ENCODE results near the gene OR4F15.

The OR4F15 gene

GRCh38 chr15:101804941-101805340 lies 7.1 kb upstream of the OR4F15 start:
- no peak for DNase-seq

- no peak for DNase-seq
Observed at GRCh38 chr15:101805605-101806345, 6.2 kb upstream of the OR4F15 start.

DNA sequence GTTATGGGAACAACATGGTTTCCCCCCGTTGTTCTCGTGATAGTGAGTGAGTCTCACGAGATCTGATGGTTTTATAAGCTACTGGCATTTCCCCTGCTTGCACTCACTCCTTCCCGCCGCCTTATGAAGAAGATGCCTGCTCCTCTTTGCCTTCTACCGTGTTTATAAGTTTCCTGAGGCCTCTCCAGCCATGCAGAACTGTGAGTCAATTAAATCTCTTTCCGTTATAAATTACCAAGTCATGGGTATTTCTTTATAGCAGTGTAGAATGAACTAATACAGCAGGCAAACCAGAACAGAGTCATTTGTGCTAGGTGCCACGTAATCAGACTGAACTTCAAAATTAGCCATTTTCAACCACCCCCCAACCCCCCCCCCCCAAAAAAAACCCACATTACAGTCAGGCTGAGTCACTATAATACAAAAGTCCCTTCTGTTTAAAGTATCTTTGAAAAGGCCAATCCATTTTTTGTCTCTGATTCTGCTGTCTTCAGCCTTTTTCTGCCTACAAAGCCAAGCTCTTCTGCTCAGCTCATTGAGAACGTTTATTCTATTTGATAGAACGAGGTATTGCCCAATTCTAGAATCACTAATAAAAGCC lies 4.6 kb upstream of the OR4F15 start:
- DNase-seq: no peak

- DNase-seq: no peak
Observed at GRCh38 chr15:101808201-101808600, 3.8 kb upstream of the OR4F15 start.

- no peak for DNase-seq
Observed at GRCh38 chr15:101810456-101810855, 1.5 kb upstream of the OR4F15 start.

DNA sequence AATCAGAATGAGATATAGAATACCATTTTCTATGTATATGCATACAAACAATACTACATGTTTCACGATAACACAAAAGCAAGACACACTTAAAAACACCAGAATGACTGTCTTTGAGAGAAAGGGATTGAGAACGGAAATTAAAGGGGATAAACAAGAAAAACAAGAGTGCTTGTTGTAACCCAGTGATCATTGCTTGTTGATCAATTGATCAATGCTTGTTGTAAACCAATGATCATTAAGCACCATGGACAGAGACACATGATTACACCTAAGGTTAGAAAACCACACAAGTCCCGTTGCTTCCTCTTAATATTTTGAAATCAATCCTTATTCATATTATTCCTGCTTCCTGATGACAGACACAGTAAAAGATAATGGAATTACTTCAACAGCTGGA lies 1.1 kb upstream of the OR4F15 start:
- no peak for DNase-seq

DNA sequence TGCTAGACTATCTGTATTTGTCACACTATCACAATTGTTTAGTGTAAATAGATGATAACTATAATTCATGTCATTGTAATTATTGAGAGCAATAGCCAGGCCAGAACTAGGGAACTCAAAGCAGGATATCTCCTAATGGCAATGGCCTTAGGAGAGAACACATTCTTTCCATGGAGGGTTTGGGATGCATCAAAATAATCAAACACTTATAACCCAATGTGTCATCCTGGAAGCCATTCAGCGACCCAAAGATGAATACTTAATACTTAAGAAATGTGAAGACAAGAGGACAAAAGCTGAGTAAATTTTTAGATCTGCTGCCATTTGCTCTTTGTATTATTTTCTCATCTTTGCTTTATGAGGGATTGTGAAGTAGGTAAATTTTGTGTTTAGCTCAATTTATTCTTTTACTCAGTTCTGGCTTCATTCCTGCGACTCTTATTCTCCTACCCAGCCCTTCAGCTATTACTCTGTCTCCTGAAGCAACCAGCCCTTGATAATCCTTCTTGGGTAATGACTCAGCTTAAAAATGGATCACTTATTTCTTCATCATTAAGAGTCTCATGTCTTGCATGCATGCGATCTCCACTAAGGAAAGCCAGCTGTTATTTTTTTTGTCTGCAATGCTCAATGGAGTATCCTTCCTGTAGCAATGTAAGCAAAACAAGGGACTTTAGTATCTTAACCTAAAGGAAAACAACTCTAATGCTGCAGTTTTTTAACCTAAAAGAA lies 2.0 kb downstream of the OR4F15 start:
- no peak for DNase-seq

- no peak for DNase-seq
Observed at GRCh38 chr15:101820781-101821180, 8.8 kb downstream of the OR4F15 start.

DNA sequence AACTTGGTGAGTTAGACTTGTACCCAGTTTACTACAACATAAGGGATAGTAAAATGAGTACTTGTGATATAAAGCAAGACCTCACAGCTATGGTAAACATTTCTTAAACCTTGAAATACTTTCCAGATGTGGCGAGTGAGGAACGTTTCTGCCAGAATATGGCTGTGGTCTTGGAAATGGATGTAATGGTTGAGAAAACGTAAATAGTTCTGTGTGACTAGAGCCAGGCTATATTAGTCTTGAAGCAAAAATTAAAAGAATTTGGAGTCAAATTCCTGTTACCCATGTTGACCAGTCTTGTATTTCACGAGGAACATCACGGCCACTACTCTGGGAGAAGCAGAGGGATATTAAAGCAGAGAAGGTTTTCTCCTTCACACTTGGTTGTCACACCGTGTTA lies 15.3 kb downstream of the OR4F15 start:
- DNase-seq: no peak

DNA sequence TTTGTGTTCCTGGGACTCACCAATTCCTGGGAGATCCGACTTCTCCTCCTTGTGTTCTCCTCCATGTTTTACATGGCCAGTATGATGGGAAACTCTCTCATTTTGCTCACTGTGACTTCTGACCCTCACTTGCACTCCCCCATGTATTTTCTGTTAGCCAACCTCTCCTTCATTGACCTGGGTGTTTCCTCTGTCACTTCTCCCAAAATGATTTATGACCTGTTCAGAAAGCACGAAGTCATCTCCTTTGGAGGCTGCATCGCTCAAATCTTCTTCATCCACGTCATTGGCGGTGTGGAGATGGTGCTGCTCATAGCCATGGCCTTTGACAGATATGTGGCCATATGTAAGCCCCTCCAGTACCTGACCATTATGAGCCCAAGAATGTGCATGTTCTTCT lies 16.8 kb downstream of the OR4F15 start:
- DNase-seq: no peak

DNA sequence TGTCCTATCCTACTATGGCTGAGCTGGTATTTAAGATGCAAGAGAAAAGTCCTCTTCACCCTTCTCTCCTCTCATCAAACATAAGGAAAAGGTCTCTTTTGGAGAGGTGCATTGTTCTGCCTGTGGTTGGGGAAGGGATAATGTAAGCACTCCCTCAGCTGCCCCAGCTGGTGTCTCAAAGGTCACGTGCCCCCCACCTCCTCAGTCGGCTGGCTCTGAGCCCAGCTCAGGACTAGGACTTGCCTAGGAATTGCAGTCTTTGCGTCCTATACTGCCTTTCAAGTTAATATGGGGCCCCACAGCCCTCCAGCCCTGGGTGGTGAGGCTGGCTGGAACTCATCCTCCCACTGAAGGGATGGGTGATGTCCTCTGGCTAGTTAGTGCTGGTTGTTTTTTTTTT lies 29.7 kb downstream of the OR4F15 start:
- no peak for DNase-seq

GRCh38 chr15:101844916-101845315 lies 32.9 kb downstream of the OR4F15 start:
- no peak for DNase-seq

GRCh38 chr15:101852356-101852755 lies 40.4 kb downstream of the OR4F15 start:
- no peak for DNase-seq

Measured in activated CD4-positive, alpha-beta T cell treated with anti-CD3 and anti-CD28 coated beads for 4 hours (primary cell).